Activated CD4-positive, alpha-beta T cell treated with anti-CD3 and anti-CD28 coated beads for 4 hours (primary cell): Measurements from ENCODE around the gene AGMO.

Experiments used
- DNase-seq, 2 donors: peaks; one replicate each; pipeline ENCODE4 v3.0.0-alpha.2; 2020

AGMO gene

DNA sequence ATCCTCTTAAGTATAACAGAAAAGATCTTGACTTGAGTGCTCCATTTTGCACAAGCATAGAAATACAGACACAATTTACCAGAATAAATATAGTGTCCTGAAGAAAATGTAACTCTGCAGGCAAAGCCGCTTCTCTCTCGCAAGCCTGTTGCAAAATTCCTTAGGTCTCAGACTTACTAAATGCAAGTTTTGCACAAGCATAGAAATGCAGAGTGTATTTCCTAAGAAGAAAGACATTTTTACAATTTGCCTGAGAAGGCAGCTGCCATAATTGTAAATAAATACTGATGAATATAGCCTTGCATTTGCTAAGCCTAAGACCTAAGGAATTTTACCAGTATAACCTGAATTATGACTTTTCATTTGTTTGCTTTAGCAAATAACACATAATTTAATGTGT lies 67.1 kb downstream of the AGMO start:
- no peak for DNase-seq

DNA sequence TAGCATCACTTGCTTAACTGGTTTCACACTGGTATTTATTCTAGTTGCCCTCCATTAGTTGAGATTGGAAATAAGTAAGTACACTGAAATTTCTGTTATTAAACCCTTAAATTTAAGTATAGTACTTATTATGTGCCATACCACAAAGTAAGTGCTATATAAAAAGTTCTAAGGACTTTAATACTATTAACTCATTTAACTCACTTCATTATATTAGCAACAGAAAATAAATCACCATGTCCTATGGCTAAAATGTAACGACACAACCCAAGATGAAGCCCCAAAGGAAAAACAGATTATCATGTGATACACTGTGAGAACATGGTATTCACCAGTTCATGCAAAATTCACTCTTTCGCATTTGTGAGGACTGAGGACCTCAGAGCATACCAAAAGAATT lies 70.5 kb downstream of the AGMO start:
- DNase-seq = no peak

DNA sequence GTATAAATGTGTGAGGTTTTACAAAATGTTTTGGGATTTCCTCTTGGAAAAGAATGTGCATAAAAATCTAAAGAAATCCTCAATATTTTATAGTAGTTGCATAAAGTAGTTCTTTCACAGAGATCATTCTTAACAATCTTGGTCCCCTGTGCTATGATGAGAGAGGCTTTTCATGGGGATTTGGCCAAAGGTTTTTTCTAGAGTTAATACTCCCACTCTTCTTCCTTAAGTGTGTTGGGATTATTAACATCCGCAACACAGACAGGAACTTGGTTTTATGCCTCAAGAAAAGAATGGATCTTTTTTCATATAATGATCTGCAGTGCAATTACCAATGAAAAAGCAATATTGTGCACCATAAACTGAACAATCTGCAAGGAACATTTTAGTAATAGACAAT lies 71.5 kb downstream of the AGMO start:
- no peak for DNase-seq

DNA sequence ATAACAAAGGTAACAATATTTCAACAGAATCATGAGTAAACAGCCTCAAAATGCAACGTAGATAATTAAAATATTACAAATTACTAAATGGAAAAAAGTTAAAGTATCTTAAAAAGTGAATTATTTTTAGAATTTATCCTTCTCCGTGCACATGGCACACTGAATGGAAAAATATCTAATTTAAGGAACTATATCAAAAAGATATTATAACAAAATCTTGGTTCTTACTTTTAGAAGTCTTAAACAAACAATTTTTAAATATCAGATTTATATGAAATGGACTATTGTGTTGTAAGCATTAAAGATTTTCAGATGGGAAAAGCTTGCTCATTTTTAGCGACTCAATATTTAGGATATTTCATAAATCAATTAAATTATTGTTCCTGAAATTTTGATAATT lies 72.0 kb downstream of the AGMO start:
- DNase-seq = no peak

DNA sequence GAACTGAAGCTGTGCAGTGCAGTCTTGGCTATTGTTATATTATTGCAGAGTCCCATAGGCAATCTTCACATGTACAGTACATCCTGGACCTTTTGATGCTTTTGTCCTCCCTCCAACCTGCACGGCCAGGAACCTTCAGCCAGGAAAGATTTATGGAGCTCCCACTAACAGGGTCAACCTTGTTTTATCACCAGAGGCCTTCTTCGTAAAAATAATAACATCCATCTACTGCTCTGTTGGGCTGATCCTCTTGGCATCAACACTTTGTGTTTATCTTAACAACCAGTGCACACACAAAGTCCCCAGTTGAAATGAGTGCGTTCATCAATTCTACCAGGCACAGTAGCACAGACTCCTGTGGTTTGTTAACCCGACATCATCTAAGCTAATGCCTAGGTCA lies 72.4 kb downstream of the AGMO start:
- DNase-seq = no peak

DNA sequence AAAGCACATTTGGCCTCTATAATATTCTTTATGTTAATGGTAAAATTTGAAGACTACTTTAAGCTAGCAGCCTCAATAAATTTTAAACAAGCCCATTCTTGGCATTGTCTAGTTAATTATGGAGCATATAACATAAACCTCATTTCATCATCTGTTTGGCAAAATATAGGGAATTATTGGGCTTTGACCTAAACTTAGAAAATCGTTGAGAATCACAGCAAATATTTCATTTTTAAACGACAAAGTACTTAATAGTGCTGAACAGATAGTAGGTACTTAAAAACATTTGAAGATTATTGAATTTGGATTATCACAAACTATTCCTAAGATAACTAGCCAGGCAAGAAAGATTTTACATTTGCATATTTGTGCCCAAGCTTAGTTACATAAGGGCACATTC lies 73.4 kb downstream of the AGMO start:
- DNase-seq = no peak

DNA sequence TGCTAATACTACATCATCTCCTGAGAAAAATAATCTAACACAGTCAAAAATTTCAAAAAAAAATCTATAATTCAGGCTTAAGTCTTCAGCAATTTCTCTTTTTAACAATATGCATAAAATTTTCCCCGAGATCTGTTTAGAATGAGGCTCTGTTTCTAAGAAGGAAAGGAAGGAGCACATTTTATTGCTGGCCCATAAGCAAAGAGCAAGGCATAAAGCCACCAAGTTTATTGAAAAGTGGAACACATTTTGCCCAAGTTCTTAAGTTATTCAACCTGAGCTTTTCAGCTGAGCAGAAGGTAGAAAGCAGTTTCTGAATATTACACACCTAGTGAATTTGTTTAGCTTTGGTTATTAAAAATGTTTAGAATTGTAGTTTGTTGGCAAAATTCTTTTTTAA lies 73.9 kb downstream of the AGMO start:
- no peak for DNase-seq

DNA sequence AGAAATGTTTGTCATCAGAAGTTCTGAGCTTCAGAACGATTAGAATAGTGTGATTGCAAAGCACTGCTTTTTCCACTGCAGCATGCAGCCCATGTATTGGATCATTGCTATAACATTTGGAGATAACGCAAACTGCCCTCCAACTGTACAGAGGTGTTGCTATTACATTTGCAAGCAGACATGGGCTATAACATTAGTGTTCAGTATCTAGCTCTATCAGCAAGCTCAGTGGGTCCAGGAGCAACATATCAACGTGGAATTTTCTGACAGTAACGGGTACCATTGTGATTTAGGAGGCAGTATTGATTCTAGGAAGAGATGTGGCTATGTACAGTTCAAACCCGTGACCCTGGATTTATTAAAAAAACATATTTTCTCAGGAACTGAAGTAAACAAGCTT lies 75.8 kb downstream of the AGMO start:
- DNase-seq = no peak

DNA sequence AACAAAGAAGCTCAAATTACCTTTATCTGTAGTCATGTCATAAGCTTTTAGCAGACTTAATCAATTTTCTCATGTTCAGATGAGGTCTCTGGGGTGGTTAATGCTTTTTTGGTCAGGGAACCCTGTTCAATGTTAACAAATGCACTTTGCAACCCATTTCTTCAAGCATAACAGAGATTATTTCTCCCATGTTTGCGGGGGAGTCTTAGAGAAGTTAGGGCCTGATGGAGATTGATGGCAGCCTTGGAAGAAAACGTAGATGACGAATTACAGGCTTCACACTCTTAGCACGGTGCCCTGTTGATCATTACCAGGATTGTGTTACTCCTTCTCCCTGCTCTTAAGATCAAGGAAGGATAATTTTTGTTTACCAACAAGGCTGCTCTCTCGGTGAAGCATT lies 76.4 kb downstream of the AGMO start:
- no peak for DNase-seq

DNA sequence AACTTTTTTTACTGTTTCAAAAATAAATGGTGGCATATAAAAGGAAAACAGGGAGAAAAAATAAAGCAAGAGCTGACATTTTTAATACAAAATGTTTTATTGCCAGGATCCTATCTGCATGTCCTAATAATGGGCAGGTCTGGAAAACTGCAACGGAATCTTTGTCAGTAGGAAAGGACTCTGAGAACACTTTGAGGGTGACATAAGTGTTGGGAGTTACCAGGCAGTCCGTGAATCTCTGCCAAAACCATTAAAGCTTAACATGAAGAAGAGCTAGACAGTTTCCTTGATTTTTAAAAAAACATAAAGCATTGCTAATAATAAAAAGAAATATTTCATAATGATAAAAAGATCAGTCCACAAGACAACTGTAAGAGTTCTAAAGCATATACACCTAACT lies 80.7 kb downstream of the AGMO start:
- DNase-seq = no peak

DNA sequence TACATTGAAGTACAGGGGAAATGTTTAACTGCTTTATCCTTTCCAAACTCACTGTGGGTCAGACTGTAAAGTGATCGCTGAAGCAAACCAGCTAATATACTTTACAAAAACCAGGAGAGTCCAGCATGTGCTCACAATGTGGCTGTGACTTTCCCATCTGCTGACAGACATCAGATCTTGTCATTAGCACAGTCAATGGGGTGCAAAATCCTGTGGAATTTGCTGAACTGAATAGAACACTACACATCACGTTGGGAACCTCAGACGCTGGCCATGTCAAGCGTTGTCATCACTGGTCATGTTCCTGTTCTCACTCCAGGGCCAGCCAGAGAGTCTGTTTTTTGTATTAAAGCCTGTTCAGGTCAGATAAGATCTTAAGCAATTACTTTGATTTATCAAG lies 83.4 kb downstream of the AGMO start:
- DNase-seq = no peak

DNA sequence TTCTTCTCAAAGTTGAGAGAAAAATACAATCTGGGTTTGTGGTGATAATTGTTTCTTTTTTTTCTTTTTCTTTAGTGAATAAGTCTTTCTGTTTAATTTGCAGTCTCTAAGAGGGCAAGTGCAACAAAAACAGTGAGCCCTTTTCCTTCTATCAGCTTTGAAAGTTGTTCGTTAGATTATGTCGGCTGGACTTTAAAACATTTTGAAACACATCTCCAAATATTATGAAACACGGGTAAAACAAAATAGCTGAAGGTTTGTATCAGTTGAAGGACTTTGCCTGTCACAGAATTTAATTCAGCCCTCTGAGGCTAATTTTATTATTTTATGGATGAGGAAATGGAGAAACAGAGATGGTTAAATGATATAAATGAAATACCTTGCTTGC lies 85.3 kb downstream of the AGMO start:
- DNase-seq = no peak

DNA sequence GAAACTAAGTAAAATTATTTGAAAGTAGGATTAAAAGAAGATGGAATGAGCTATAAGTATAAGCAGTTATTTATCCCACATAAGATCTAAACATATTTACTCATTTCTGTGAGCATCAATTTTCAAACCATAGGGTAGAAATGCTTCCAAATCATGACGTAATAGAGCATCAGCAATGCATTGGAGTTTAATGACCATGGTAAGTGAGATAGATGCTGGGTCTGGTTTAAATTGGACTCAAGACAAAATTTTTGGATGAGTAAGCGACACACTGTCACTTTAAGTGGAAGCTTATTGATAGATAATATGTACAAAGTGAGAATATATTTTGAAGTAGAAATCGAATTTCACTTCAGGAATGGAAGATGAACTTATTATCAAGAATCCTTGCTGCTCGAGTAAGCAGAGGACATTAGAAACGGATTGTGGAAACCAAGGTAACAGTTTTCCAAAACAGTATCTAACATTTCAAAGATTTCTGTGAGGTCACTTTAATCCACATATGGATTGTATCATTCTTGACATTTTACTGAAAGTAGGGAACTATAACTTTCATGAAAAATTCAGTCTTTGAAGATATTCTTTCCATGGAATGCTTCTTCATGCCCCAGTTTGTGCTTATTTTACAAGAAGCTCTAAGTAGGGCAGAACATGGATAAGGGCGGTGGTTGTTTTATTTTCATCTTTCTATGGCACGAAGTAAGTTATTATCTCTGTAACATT lies 85.8 kb downstream of the AGMO start:
- DNase-seq = no peak

DNA sequence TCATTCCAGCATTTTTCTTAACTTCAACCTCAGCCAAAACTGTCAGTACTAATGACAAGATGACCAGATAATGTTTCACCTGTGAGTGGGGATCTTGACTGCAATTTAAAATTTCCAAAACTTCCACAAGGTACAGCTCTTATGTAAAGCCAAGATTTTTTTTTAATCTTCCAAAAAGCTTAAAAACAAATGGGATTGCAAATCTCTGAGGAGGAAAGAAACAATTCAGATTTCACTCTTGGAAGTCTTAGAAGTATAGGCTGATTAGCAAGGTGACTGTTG lies 90.2 kb downstream of the AGMO start:
- no peak for DNase-seq

DNA sequence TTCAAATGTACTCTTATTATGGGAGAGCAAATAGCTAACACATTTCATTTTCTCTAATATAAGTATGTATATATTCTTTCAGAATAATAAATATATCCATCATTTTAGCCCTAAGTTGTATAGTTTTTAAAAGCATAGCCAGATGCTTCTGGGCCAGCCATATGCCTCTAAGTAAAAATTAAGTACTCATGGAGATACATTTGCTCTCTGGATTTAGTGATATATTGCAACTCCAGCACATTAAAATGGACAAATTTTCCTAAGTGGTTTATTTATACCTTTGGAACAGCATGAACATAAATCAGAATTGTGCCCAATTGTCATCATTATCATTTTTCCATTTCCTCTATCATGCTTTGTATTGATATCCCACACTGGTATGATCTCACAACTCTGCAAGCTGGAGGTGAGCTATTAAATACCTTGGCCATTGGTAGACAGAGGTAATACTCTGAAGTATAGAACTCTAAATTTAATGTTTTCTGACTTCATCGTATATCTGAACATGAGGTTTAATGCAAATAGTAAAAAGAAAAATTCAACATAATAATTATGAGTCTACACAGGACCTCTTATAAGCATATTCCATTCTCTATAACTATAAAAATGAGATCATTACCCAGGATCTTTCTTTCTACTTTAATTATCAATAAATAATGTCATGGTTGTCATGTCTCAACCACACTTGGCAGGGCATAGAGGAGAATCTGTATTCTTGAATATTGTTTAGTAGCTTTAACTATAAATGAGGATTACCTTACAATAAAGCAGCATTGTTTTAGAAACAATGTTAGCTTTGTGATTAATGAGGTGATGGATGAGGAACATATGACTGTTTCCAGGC lies 90.8 kb downstream of the AGMO start:
- no peak for DNase-seq

DNA sequence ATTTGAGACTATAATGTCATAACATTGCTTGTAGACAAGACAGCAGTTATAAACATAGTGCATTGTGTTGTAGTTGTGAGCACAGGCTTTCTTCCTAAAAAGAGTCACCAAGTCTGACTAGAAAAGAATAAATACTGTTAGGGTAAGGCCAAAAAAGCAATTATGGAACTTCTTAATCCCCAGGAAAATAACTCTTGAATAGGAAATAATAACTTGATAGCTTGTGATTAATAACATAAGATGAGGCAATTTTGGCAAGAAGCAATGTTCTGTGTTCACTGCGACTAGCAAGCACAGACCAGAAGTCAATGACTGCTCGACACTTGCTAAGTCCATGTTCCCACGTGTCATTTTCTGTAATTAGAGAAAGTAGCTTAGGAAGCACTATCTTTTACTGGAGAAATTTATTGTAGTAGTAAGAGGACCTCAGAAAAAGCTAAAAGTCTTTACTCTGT lies 97.1 kb downstream of the AGMO start:
- DNase-seq = no peak

DNA sequence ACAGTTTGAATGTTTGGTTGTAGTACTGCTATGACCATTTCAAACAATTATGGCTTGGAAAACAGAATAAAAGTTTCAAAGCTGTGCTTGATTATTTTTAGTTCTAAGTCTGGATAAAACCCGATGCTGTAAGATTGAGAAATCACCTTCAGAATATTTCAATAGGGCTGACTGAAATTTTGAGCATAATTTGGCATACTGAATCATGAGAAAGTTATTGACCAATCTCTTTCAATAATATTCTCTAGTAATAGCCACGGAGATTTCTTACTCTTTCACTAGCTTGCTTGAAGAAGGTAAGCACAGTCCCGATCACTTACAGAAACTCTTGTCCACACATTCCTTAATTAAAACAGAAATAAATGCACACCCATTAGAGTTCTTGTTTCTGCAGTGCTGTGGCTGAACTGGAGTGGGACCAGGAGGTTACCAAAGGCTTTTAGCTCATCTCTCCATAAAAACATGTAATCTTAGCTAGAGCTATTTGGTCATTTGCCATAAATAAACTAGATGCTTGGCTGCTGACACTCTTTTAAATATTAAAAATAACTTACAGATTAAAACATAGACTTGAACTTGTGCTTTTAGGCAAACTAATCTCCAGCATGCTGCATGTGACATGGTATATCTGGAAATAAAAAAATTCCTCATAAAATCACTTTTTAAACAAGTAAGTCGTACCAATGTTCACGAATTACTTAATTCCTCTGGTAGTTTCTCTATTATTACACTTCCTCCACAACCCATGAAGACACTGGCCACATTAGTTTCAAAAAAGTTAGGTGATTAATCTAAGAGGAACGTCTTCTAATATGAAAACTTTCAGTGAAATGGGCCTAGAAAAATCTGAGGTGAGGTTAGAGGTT lies 97.8 kb downstream of the AGMO start:
- DNase-seq = no peak

DNA sequence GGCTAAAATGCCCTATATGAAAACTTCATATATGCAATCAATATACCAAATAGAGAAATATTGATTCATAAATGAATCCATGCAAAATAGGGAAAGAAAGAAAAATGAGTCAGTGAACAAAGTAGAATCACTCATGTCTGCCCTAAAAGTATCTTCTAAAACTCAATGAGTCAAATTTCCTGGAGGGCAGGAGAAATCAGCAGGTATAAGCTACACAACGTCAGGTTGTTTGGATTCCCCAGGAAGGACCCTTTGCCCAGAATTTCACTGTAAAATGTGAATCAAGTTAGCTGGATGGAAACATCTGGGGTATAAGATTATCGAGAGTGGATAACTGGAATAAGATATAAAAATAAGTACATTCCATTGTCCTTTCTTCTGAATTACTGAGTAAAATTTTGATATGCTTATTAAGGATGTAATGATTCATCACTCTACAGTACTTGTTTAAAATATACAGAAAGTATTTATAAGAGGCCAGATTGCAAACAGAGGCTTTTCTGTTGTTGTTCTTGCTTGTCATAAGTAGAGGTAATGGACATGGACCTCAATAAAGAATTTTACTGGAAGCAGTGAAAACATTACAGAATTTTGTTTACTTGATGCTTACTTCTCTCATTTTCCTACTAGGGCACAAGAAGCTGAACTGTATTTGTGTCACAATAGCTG lies 99.0 kb downstream of the AGMO start:
- DNase-seq = no peak

DNA sequence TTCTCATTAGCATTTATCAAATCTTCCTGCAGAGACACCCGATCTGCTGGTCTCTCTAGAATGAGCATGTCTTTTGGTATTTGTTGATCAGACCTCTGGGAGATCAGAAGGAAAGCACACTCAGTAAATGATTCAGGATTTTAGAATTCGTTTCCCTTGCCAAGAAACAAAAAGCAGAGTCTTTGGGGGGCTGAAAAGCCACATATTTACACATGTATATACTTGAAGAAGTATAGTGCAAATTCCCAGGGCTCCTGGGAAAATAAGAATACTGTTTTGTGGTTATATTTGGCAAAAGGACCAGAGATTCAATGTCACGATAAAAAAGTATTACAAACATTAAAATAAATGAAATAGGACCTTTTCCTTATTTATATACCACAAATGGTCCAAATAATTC lies 100.2 kb downstream of the AGMO start:
- DNase-seq = no peak

DNA sequence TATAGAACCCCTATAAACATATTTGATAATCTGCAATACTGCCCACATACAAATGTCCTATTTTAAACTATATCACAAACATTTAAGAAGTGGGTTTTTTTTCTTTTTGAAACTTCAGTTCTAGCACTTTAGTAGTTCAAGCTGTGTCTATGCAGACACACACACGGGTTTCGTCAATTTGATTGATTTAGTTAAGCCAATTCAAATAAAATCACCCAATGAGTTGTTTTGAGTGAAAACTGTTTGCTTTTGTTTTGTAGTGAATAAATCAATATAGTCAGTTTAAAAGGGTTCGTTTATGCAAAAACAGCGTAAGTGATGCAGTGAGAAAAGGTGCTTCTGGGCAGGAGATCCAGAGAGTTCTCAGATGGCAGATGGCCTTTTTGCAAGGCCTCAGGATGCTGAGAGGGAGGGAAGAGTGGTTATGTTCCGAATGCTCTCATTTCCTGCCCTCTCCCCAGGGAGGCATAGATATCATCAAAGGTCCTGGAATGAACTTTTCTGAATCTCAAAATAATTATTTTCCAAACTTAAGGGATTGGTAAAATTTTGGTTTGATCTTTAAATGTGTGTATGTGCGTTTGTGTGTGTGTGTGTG lies 102.7 kb downstream of the AGMO start:
- DNase-seq = no peak

DNA sequence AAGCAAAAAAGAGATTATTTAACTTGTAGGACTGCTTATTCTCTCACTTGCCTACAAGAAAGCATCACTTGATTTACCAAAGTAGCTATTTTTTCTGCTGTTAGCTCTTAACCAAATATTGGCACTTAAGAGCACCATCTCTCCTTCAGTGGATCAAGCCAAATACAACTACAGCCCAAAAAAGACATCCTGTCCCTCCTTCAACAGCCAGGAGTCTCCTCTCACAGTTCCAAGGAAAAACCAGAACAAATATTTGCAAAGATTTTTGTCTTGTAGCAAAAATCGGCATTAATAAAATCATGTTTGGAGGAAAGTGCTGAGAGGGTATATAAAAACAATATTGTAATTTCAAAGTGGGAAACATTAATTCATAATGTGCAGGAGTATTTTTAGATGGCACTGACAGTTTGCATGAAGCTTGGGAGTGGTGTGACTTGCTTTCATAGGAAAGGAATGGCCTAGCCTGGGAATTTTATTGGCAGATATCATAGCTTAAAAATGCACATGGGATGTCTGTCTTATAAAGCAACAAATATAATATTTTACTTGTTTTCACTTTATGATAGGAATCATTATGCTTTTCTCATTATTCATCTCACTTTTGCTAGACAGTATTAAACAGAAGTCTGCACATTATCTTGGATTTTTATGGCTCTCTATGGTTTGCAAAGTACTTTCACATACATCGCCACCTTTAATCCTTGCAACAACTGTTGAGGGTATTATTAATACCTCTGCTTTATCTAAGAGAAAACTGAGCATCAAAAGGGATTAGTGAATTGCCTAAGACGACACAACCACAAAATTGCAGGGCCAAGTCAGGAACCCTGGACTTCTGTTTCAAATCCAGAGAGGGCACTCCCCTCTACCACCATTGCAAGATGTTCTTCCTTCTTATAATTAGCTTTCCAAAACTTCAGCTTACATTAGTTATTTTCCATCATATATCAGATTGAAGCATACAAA lies 103.5 kb downstream of the AGMO start:
- no peak for DNase-seq

DNA sequence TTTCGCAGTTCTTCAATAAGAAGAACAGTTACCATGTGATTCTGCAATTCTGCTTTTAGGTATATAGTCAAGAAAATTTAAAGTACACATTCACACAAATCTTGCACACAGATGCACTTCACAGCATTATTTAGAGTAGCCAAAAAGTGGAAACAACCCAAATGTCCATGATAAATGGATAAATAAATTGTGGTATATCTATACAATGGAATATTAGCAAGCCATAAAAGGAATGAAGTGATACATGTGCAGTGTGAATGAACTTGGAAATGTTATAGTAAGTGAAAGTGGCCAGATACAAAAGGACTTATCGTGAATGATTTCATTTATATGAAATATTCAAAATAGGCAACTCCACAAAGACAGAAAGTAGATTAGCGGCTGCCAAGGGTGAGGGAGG lies 109.1 kb downstream of the AGMO start:
- DNase-seq = no peak
